H9 (cell line): ENCODE results near the gene SULT1A2. TPM values are rescaled to one million over a fixed set of nuclear protein-coding genes. Genes with fewer than 3 reads are reported as not detected.

Source experiments
- DNase-seq: peaks from one replicate; pipeline ENCODE4 v3.0.0-alpha.2; 2017
- H2AFZ ChIP-seq: one replicate; pipeline ENCODE4 v1.6.1; 2013; ENCODE audit warnings: mild to moderate bottlenecking, low read length, control low read depth, moderate library complexity
- H2AK5ac ChIP-seq: 2 replicates; pipeline ENCODE4 v1.6.1; 2013; ENCODE audit warnings: low read length, control low read depth, mixed read lengths; ENCODE audit not compliant: insufficient read length
- H2BK120ac ChIP-seq: one replicate; pipeline ENCODE4 v1.6.1; 2013; ENCODE audit warnings: low read depth, mild to moderate bottlenecking, low read length, control low read depth, inconsistent platforms; ENCODE audit not compliant: poor library complexity, severe bottlenecking
- H2BK12ac ChIP-seq: 2 replicates; pipeline ENCODE4 v1.6.1; 2013; ENCODE audit warnings: low read length, control low read depth, mixed read lengths, low read depth; ENCODE audit not compliant: insufficient read length
- H2BK15ac ChIP-seq: 2 replicates; pipeline ENCODE4 v1.6.1; 2013; ENCODE audit warnings: low read depth, low read length, control low read depth
- H2BK20ac ChIP-seq: one replicate; pipeline ENCODE4 v1.6.1; 2013; ENCODE audit warnings: low read depth, mild to moderate bottlenecking, low read length, control low read depth, inconsistent platforms; ENCODE audit not compliant: poor library complexity, severe bottlenecking
- H2BK5ac ChIP-seq: 2 replicates; pipeline ENCODE4 v1.6.1; 2013; ENCODE audit warnings: low read length, control low read depth, mixed read lengths; ENCODE audit not compliant: insufficient read length
- H3K14ac ChIP-seq: 2 replicates; pipeline ENCODE4 v1.6.1; 2013; ENCODE audit warnings: low read length, control low read depth; ENCODE audit not compliant: insufficient read depth
- H3K18ac ChIP-seq: 2 replicates; pipeline ENCODE4 v1.6.1; 2013; ENCODE audit warnings: low read depth, mild to moderate bottlenecking, mixed read lengths, low read length, control low read depth; ENCODE audit not compliant: insufficient read length
- H3K23ac ChIP-seq: 2 replicates; pipeline ENCODE4 v1.6.1; 2013; ENCODE audit warnings: low read length, control low read depth, mixed read lengths, low read depth; ENCODE audit not compliant: insufficient read length
- H3K23me2 ChIP-seq: 2 replicates; pipeline ENCODE4 v1.6.1; 2013; ENCODE audit warnings: low read depth, mild to moderate bottlenecking, mixed read lengths, low read length, control low read depth; ENCODE audit not compliant: insufficient read length, poor library complexity, severe bottlenecking
- H3K27ac ChIP-seq: 2 replicates; pipeline ENCODE4 v1.5.1; 2013; ENCODE audit warnings: low read length, control low read depth, mixed read lengths, low read depth; ENCODE audit not compliant: insufficient read length
- H3K27me3 ChIP-seq: 2 replicates; pipeline ENCODE4 v1.6.1; 2013; ENCODE audit warnings: low read length, control low read depth, inconsistent platforms; ENCODE audit not compliant: insufficient read depth
- H3K4ac ChIP-seq: 2 replicates; pipeline ENCODE4 v1.6.1; 2013; ENCODE audit warnings: low read depth, mild to moderate bottlenecking, control low read depth, inconsistent platforms, low read length, moderate library complexity
- H3K4me1 ChIP-seq: 2 replicates; pipeline ENCODE4 v1.6.1; 2013; ENCODE audit warnings: low read length, control low read depth, inconsistent platforms; ENCODE audit not compliant: insufficient read depth
- H3K4me2 ChIP-seq: 2 replicates; pipeline ENCODE4 v1.6.1; 2013; ENCODE audit warnings: low read length, control low read depth, mixed read lengths; ENCODE audit not compliant: insufficient read length, insufficient read depth
- H3K56ac ChIP-seq: 2 replicates; pipeline ENCODE4 v1.6.1; 2013; ENCODE audit warnings: low read depth, mild to moderate bottlenecking, mixed read lengths, low read length, control low read depth; ENCODE audit not compliant: insufficient read length
- H3K79me1 ChIP-seq: 2 replicates; pipeline ENCODE4 v1.6.1; 2013; ENCODE audit warnings: low read depth, mild to moderate bottlenecking, moderate library complexity, low read length, control low read depth, inconsistent platforms; ENCODE audit not compliant: insufficient read depth, poor library complexity, severe bottlenecking
- H3K79me2 ChIP-seq: 2 replicates; pipeline ENCODE4 v1.6.1; 2013; ENCODE audit warnings: low read length, control low read depth, inconsistent platforms; ENCODE audit not compliant: insufficient read depth
- H3K9ac ChIP-seq: 2 replicates; pipeline ENCODE4 v1.6.1; 2013; ENCODE audit warnings: low read length, control low read depth, mixed read lengths; ENCODE audit not compliant: insufficient read length; ENCODE audit errors: extremely low read depth
- H3K9me3 ChIP-seq: one replicate; pipeline ENCODE4 v1.6.1; 2013; ENCODE audit warnings: low read depth, low read length, inconsistent platforms; ENCODE audit not compliant: control insufficient read depth
- H3T11ph ChIP-seq: one replicate; pipeline ENCODE4 v1.6.1; 2013; ENCODE audit warnings: mild to moderate bottlenecking, low read length, control low read depth, inconsistent platforms
- H4K20me1 ChIP-seq: one replicate; pipeline ENCODE4 v1.6.1; 2013; ENCODE audit not compliant: control insufficient read depth, insufficient read length, insufficient read depth
- H4K5ac ChIP-seq: 2 replicates; pipeline ENCODE4 v1.6.1; 2013; ENCODE audit warnings: low read depth, mild to moderate bottlenecking, mixed read lengths, low read length, control low read depth; ENCODE audit not compliant: insufficient read length
- H4K8ac ChIP-seq: replicated peaks from 2 replicates; pipeline ENCODE4 v1.6.1; 2013; ENCODE audit warnings: low read length, control low read depth, mixed read lengths, low read depth; ENCODE audit not compliant: insufficient read length
- H4K91ac ChIP-seq: 2 replicates; pipeline ENCODE4 v1.6.1; 2013; ENCODE audit warnings: low read depth, mild to moderate bottlenecking, moderate library complexity, mixed read lengths, low read length, control low read depth; ENCODE audit not compliant: insufficient read length
- H3K27ac Mint-ChIP-seq, 3 experiments: 2 replicates in 2 of 3; 3 replicates in 1 of 3; pipeline ENCODE4 v1.8.0; 2020 to 2021; ENCODE audit warnings: mixed read lengths in 3 of 3, mild to moderate bottlenecking in 1 of 3, moderate library complexity in 1 of 3
- H3K27me3 Mint-ChIP-seq: 2 replicates; pipeline ENCODE4 v1.8.0; 2021; ENCODE audit warnings: low read depth, mild to moderate bottlenecking, moderate library complexity, mixed read lengths
- H3K36me3 Mint-ChIP-seq, 3 experiments: 2 replicates in 2 of 3; 3 replicates in 1 of 3; pipeline ENCODE4 v1.8.0; 2020 to 2021; ENCODE audit warnings: low read depth in 3 of 3, mixed read lengths in 3 of 3; ENCODE audit not compliant: insufficient read depth in 1 of 3
- H3K4me1 Mint-ChIP-seq, 2 experiments: 2 replicates each; pipeline ENCODE4 v1.8.0; 2020; ENCODE audit warnings: mixed read lengths in 2 of 2
- H3K4me3 Mint-ChIP-seq, 2 experiments: 2 replicates in 1 of 2; 3 replicates in 1 of 2; pipeline ENCODE4 v1.8.0; 2020 to 2021; ENCODE audit warnings: mild to moderate bottlenecking in 2 of 2, mixed read lengths in 2 of 2, moderate library complexity in 1 of 2
- H3K9me3 Mint-ChIP-seq, 2 experiments: 2 replicates in 1 of 2; 3 replicates in 1 of 2; pipeline ENCODE4 v1.8.0; 2020; ENCODE audit warnings: mild to moderate bottlenecking in 2 of 2, mixed read lengths in 2 of 2, moderate library complexity in 1 of 2
- CTCF ChIP-seq: fragments of 200-600 bp; sonication (generic); conservative IDR thresholded peaks from 3 replicates; pipeline ENCODE4 v1.8.0; 2021; ENCODE audit warnings: antibody characterized with exemption, mild to moderate bottlenecking
- WGBS: extraction: QIAGEN DNeasy Blood & Tissue Kit; methylation state at CpG from one replicate; pipeline ENCODE4 v1.1.7; 2013; ENCODE audit warnings: missing lambda C conversion rate, low lambda C conversion rate, mixed read lengths; ENCODE audit not compliant: insufficient read length; ENCODE audit errors: extremely low coverage; 5-methylcytosine and 5-hydroxymethylcytosine counted together
- total RNA-seq: library from RNA; stranded (reverse); gene quantifications from 2 replicates; pipeline ENCODE4 v1.2.1, GENCODE V29; 2021

The SULT1A2 gene
- total RNA-seq, 1 experiment from 2014 or later, result 0.66 TPM

GRCh38 chr16:28542646-28543045 is 54.2 kb downstream of the SULT1A2 start:
- H2BK120ac ChIP-seq, result no peak overlapping the region
- no CpG with 5 or more reads among the region's 7 CpGs for WGBS
- no peaks in the 10 kb centered on the region for H3K79me1 ChIP-seq
- H4K20me1 ChIP-seq, result no peaks in the 10 kb centered on the region
- no peak overlapping the region for H3K23ac ChIP-seq
- Mint-ChIP-seq H3K36me3 (no peaks in the 10 kb centered on the region; a peak in 1 of 7 replicates), H3K4me1 (peaks cover 0 to 4% of the 10 kb centered on the region in 2 experiments; a peak in 3 of 4 replicates), H3K27ac (peak overlapping the region in 1 of 3 experiments; percentile 52; a peak in 2 of 7 replicates), H3K4me3 (no peak overlapping the region), H3K9me3 (no peaks in the 10 kb centered on the region; a peak in 1 of 5 replicates), H3K27me3 (peaks cover 5% of the 10 kb centered on the region)
- no peak overlapping the region for H4K8ac ChIP-seq
- H3K4me1 ChIP-seq, result no peaks in the 10 kb centered on the region
- TF ChIP-seq CTCF, result no peak
- H3K4ac ChIP-seq, result no peak overlapping the region
- no peak overlapping the region for H2BK15ac ChIP-seq
- H2AK5ac ChIP-seq, result no peak overlapping the region
- no peak overlapping the region for H2BK12ac ChIP-seq
- no peak overlapping the region for H3K18ac ChIP-seq
- H3K9me3 ChIP-seq, result no peaks in the 10 kb centered on the region
- no peak overlapping the region for H3K14ac ChIP-seq
- H3K9ac ChIP-seq, result no peak overlapping the region
- H3K56ac ChIP-seq, result no peak overlapping the region
- no peak overlapping the region for H2BK5ac ChIP-seq
- H3K79me2 ChIP-seq, result no peaks in the 10 kb centered on the region
- no peak overlapping the region for H3K4me2 ChIP-seq
- no peak overlapping the region for H2AFZ ChIP-seq
- no peaks in the 10 kb centered on the region for H3K23me2 ChIP-seq
- no peak overlapping the region for H3T11ph ChIP-seq
- no peak overlapping the region for H3K27ac ChIP-seq
- H4K91ac ChIP-seq, result no peak overlapping the region
- no peaks in the 10 kb centered on the region for H3K27me3 ChIP-seq
- no peak for DNase-seq
- no peak overlapping the region for H4K5ac ChIP-seq
- no peak overlapping the region for H2BK20ac ChIP-seq

Other genes with a start within 250 kb of the SULT1A2 start
- gene NPIPB6, start 233.5 kb downstream of the SULT1A2 start, total RNA-seq, result 2.0 and 5.2 TPM in 2 replicates
- 102 and 105 TPM in 2 replicates for gene EIF3CL, start 193.2 kb downstream of the SULT1A2 start, total RNA-seq
- gene NPIPB7, start 124.7 kb downstream of the SULT1A2 start, total RNA-seq, result 0.20 TPM in 1 of 2 replicates, not detected in the other
- gene CLN3, start 105.0 kb downstream of the SULT1A2 start, total RNA-seq, result 21.3 and 21.4 TPM in 2 replicates
- gene APOBR, start 102.4 kb downstream of the SULT1A2 start, total RNA-seq, result not detected in 2 replicates
- gene IL27, start 90.2 kb downstream of the SULT1A2 start, total RNA-seq, result not detected in 2 replicates
- 0.15 and 0.35 TPM in 2 replicates for gene NUPR1, start 58.1 kb downstream of the SULT1A2 start, total RNA-seq
- 24.5 and 24.8 TPM in 2 replicates for gene SGF29, start 43.1 kb downstream of the SULT1A2 start, total RNA-seq
- gene SULT1A1, start 13.0 kb upstream of the SULT1A2 start, total RNA-seq, result 4.8 and 5.0 TPM in 2 replicates
- gene NPIPB8, start 41.0 kb upstream of the SULT1A2 start, total RNA-seq, result not detected in 2 replicates
- gene EIF3C, start 114.4 kb upstream of the SULT1A2 start, total RNA-seq, result 990 and 1,003 TPM in 2 replicates
- 1.8 and 2.7 TPM in 2 replicates for gene NPIPB9, start 154.7 kb upstream of the SULT1A2 start, total RNA-seq
- 293 and 309 TPM in 2 replicates for gene ATXN2L, start 225.9 kb upstream of the SULT1A2 start, total RNA-seq
- 207 and 208 TPM in 2 replicates for gene TUFM, start 249.3 kb upstream of the SULT1A2 start, total RNA-seq